Endothelial cell of umbilical vein (primary cell): Measurements from ENCODE around the gene DPP6.

Experiments
- MYC ChIP-seq: IDR thresholded peaks from one replicate; pipeline ENCODE4 v1.6.1; 2011; ENCODE audit warnings: mild to moderate bottlenecking, low read depth, low read length
- TF ChIP-seq, protein P1 (sequence below), 2 donors: IDR thresholded peaks; 1 replicate in 1 of 2; 2 replicates in 1 of 2; pipeline ENCODE4 v1.5.1; 2011; ENCODE audit warnings: low read length in 2 of 2, mild to moderate bottlenecking in 2 of 2, moderate library complexity in 2 of 2, control low read depth in 1 of 2, inconsistent platforms in 1 of 2, low read depth in 1 of 2; ENCODE audit not compliant: insufficient read depth in 1 of 2; ENCODE audit errors: extremely low read depth in 1 of 2

DNA sequence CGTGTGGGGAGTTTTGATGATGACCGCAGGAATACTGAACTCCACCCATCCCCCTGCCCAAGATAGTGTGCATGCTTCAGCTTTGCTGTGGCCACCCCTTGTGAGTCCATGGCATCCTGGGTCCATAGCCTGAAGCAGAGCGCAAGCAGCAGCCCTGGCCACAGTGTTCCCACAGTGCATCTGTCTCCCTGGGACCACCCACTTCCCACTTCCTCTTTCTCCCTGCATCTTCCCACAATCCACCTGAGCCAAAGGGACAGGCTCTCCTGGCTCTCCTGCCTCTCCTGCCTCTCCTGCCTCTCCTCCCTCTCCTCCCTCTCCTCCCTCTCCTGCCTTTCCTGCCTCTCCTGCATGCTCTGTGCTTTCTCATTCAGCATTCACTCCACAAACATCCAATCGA is 800.0 kb downstream of the DPP6 start:
- TF ChIP-seq, protein P1, sequence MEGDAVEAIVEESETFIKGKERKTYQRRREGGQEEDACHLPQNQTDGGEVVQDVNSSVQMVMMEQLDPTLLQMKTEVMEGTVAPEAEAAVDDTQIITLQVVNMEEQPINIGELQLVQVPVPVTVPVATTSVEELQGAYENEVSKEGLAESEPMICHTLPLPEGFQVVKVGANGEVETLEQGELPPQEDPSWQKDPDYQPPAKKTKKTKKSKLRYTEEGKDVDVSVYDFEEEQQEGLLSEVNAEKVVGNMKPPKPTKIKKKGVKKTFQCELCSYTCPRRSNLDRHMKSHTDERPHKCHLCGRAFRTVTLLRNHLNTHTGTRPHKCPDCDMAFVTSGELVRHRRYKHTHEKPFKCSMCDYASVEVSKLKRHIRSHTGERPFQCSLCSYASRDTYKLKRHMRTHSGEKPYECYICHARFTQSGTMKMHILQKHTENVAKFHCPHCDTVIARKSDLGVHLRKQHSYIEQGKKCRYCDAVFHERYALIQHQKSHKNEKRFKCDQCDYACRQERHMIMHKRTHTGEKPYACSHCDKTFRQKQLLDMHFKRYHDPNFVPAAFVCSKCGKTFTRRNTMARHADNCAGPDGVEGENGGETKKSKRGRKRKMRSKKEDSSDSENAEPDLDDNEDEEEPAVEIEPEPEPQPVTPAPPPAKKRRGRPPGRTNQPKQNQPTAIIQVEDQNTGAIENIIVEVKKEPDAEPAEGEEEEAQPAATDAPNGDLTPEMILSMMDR (IDR thresholded peaks at IDR 0.05; ENCODE audit: extremely low read depth in 1 of 2, insufficient read depth in 1 of 2, low read depth in 1 of 2, low read length in 2 of 2), result no peak
- TF ChIP-seq MYC, result no peak
